Measurements from ENCODE around the gene RABGGTB. TPM values are rescaled to one million over a fixed set of nuclear protein-coding genes. Genes with fewer than 3 reads are reported as not detected.
"Not testable (repeated sequence)": the region's sequence is repeated elsewhere in the genome, so short reads cannot be mapped to it uniquely, and the experiment has no call there.

Gene RABGGTB
- total and polyA plus RNA-seq, 2 experiments from 2014 or later = 77.1 to 162 TPM

DNA sequence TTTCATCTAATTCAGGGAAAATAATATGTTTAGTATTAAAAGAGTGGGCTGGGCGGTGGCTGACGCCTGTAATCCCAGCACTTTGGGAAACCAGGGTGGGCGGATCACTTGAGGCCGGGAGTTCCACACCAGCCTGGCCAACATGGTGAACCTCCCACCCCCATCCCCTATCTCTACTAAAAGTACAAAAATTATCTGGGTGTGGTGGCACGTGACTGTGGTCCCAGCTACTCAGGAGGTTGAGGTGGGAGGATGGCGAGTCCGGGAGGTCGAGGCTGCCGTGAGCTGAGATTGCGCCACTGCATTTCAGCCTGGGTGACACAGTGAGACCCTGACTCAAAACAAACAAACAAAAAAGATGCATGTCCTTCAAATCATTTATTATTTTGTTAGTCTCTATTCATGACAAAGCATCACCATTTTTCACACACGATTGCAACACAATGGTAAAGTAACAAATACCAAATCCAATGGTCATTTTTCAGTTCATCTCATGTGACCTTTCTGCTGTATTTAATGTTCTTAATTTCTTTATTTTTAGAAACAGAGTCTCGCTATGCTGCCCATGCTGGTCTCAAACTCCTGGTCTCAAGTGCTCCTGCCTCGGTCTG lies 11.7 kb downstream of the RABGGTB start (continued):
- TF ChIP-seq, protein P1, sequence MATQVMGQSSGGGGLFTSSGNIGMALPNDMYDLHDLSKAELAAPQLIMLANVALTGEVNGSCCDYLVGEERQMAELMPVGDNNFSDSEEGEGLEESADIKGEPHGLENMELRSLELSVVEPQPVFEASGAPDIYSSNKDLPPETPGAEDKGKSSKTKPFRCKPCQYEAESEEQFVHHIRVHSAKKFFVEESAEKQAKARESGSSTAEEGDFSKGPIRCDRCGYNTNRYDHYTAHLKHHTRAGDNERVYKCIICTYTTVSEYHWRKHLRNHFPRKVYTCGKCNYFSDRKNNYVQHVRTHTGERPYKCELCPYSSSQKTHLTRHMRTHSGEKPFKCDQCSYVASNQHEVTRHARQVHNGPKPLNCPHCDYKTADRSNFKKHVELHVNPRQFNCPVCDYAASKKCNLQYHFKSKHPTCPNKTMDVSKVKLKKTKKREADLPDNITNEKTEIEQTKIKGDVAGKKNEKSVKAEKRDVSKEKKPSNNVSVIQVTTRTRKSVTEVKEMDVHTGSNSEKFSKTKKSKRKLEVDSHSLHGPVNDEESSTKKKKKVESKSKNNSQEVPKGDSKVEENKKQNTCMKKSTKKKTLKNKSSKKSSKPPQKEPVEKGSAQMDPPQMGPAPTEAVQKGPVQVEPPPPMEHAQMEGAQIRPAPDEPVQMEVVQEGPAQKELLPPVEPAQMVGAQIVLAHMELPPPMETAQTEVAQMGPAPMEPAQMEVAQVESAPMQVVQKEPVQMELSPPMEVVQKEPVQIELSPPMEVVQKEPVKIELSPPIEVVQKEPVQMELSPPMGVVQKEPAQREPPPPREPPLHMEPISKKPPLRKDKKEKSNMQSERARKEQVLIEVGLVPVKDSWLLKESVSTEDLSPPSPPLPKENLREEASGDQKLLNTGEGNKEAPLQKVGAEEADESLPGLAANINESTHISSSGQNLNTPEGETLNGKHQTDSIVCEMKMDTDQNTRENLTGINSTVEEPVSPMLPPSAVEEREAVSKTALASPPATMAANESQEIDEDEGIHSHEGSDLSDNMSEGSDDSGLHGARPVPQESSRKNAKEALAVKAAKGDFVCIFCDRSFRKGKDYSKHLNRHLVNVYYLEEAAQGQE (IDR thresholded peaks at IDR 0.05; ENCODE audit: unreplicated experiment) = no peak
- TF ChIP-seq, protein P2, sequence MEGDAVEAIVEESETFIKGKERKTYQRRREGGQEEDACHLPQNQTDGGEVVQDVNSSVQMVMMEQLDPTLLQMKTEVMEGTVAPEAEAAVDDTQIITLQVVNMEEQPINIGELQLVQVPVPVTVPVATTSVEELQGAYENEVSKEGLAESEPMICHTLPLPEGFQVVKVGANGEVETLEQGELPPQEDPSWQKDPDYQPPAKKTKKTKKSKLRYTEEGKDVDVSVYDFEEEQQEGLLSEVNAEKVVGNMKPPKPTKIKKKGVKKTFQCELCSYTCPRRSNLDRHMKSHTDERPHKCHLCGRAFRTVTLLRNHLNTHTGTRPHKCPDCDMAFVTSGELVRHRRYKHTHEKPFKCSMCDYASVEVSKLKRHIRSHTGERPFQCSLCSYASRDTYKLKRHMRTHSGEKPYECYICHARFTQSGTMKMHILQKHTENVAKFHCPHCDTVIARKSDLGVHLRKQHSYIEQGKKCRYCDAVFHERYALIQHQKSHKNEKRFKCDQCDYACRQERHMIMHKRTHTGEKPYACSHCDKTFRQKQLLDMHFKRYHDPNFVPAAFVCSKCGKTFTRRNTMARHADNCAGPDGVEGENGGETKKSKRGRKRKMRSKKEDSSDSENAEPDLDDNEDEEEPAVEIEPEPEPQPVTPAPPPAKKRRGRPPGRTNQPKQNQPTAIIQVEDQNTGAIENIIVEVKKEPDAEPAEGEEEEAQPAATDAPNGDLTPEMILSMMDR (conservative IDR thresholded peaks at IDR 0.05; ENCODE audit: low read depth in 2 of 2) = no peak
- TF ChIP-seq ZNF331 (CRISPR knock-in tag; IDR thresholded peaks at IDR 0.05; ENCODE audit: low read depth) = no peak
- no peak for TF ChIP-seq ZNF114 (CRISPR knock-in tag; IDR thresholded peaks at IDR 0.05)
- TF ChIP-seq, protein P3, sequence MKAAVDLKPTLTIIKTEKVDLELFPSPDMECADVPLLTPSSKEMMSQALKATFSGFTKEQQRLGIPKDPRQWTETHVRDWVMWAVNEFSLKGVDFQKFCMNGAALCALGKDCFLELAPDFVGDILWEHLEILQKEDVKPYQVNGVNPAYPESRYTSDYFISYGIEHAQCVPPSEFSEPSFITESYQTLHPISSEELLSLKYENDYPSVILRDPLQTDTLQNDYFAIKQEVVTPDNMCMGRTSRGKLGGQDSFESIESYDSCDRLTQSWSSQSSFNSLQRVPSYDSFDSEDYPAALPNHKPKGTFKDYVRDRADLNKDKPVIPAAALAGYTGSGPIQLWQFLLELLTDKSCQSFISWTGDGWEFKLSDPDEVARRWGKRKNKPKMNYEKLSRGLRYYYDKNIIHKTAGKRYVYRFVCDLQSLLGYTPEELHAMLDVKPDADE (IDR thresholded peaks at IDR 0.05) = no peak
- TF ChIP-seq JUNB (IDR thresholded peaks at IDR 0.05; ENCODE audit: unreplicated experiment) = no peak

DNA sequence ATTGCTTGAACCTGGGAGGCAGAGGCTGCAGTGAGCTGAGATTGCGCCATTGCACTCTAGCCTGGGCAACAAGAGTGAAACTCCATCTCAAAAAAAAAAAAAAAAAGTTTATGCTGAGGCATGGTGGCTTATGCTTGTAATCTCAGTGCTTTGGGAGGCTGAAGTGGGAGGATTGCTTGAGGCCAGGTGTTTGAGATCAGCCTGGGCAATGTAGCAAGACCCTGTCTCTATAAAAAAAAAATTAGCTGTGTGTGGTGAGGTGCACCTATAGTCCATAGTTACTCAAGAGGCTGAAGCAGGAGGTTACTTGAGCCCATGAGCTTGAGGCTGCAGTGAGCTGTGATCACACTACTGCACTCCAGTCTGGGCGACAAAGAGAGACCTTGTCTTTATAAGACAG lies 15.4 kb downstream of the RABGGTB start:
- H3K4me3 ChIP-seq; H3K27me3 Mint-ChIP-seq (ENCODE audit: insufficient read depth, low read depth, poor library complexity); H2AFZ ChIP-seq; H3F3A ChIP-seq (replicated peaks; ENCODE audit: low read depth); H4K20me1 ChIP-seq (replicated peaks; ENCODE audit: insufficient read depth); H3K9me3 Mint-ChIP-seq; H3K27ac Mint-ChIP-seq; H3K4me1 Mint-ChIP-seq; ATAC-seq; H3K79me2 ChIP-seq (replicated peaks; ENCODE audit: insufficient read depth); DNase-seq (ENCODE audit: low spot score); H3K9me2 ChIP-seq (ENCODE audit: insufficient read depth); H3K27ac ChIP-seq (ENCODE audit: low read depth); H3K4me2 ChIP-seq; H3K36me3 ChIP-seq (ENCODE audit: insufficient read depth); H3K4me3 Mint-ChIP-seq; H3K27me3 ChIP-seq (ENCODE audit: insufficient read depth); H3K4me1 ChIP-seq (ENCODE audit: insufficient read depth): not testable (repeated sequence)
- peaks cover 26% of the 10 kb centered on the region; the same call in 2 of the 3 replicates for H3K36me3 Mint-ChIP-seq (ENCODE audit: low read depth)

DNA sequence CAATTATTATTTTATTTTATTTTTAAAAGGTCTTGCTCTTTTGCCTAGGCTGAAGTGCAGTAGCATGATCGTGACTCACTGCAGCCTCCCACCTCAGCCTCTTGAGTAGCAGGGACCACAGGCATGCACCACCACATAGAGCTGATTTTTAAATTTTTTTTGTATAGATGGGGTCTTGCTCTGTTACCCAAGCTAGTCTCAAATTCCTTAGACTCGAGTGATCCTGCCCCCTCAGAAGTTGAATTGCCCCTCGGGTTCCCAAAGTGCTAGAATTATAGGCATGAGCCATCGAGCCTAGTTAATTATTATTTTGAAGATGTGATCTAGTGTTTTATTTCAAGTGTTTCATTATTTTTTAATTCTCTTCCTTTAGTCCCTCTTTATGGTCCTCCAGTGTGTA lies 22.9 kb downstream of the RABGGTB start:
- Histone ChIP-seq H2AFZ (no peak overlapping the region), H3K27ac (ENCODE audit: low read depth) (no peak overlapping the region), H3K4me2 (no peak overlapping the region), H3K79me2 (replicated peaks; ENCODE audit: insufficient read depth) (no peaks in the 10 kb centered on the region), H3K9me2 (ENCODE audit: insufficient read depth) (no peaks in the 10 kb centered on the region), H3F3A (replicated peaks; ENCODE audit: low read depth) (no peaks in the 10 kb centered on the region), H3K36me3 (ENCODE audit: insufficient read depth) (no peaks in the 10 kb centered on the region), H3K27me3 (ENCODE audit: insufficient read depth) (no peaks in the 10 kb centered on the region), H3K4me3 (no peak overlapping the region), H3K4me1 (ENCODE audit: insufficient read depth) (no peaks in the 10 kb centered on the region), H4K20me1 (replicated peaks; ENCODE audit: insufficient read depth) (no peaks in the 10 kb centered on the region)
- DNase-seq (ENCODE audit: low spot score) (no peak), ATAC-seq (no peak)
- H3K9me3 Mint-ChIP-seq = no peaks in the 10 kb centered on the region
- H3K27me3 Mint-ChIP-seq (ENCODE audit: insufficient read depth, low read depth, poor library complexity) = no peaks in the 10 kb centered on the region
- H3K4me1 Mint-ChIP-seq = no peaks in the 10 kb centered on the region
- no peak overlapping the region for H3K4me3 Mint-ChIP-seq
- no peaks in the 10 kb centered on the region for H3K36me3 Mint-ChIP-seq (ENCODE audit: low read depth)
- no peak overlapping the region for H3K27ac Mint-ChIP-seq
- TF ChIP-seq CREB1 (CRISPR knock-in tag; IDR thresholded peaks at IDR 0.05; ENCODE audit: low read depth) = no peak
- TF ChIP-seq, protein P2 (conservative IDR thresholded peaks at IDR 0.05; ENCODE audit: low read depth in 2 of 2) = no peak
- no peak for TF ChIP-seq STAT1 (IDR thresholded peaks at IDR 0.05; ENCODE audit: unreplicated experiment)
- TF ChIP-seq EZH2phosphoT487 (IDR thresholded peaks at IDR 0.05; ENCODE audit: unreplicated experiment) = no peak
- no peak for TF ChIP-seq EZH2 (IDR thresholded peaks at IDR 0.05; ENCODE audit: low read depth, unreplicated experiment)
- no peak for TF ChIP-seq ZNF114 (CRISPR knock-in tag; IDR thresholded peaks at IDR 0.05)
- TF ChIP-seq NANOG (IDR thresholded peaks at IDR 0.05; ENCODE audit: borderline replicate concordance) = no peak
- TF ChIP-seq POLR2AphosphoS5 (IDR thresholded peaks at IDR 0.05; ENCODE audit: low read depth) = no peak

Data from GM23338 (cell line).